Esophagus squamous epithelium (tissue), 4 donors: ENCODE measurements around the gene MYOD1.

Source experiments
- POLR2A ChIP-seq, 4 donors: fragments of 450-650 bp; IDR thresholded peaks; one replicate each; pipeline ENCODE4 v1.6.1; 2017; ENCODE audit warnings: antibody characterized with exemption in 4 of 4, mild to moderate bottlenecking in 4 of 4, moderate library complexity in 3 of 4
- TF ChIP-seq, protein P1 (sequence below), 6 experiments: fragments of 450-650 bp in 4 of 6; fragments of 200-600 bp in 2 of 6; sonication (generic) in 2 of 6; IDR thresholded peaks; one replicate each; pipeline ENCODE4 v1.5.1; 2016 to 2019; ENCODE audit warnings: antibody characterized with exemption in 6 of 6, mild to moderate bottlenecking in 4 of 6, moderate library complexity in 4 of 6

DNA sequence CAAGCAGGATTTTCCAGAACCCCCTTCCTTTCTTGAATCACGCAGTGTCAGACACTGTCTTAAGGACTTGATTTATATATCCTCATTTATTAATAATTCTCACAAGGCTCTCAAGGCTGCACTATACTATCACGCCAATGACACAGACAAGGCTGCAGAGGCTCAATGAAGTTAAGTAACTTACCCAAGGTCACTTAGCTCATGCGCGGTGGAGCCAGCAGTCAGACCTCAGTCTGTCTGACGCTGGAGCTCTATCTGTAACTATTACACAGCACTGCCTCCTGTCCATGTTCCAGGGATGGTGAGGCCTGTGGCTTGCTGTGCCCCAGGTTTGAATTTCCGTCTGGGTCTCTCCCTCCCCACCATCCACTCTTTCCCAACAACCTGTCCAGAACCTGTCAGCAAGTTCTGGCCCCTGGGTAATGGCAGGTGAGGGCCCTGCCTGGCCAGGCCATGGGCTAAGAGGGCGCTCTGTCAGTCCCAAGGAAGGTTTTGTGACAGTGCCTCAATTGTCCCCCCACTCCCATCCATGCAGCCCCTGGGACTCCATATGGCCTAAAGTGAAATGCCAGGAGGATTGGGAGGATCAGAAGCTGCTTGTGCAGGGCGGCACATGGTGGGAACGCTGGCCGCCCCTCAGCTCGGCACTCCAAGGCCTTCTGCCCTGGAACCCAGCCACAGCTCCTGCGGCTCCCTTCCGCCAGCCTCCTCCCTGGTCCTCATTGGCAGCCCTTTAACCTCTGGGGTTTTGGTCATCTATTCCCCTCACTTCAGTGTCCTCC, 23.8 kb downstream of the MYOD1 start:
- no peak for TF ChIP-seq POLR2A (IDR thresholded peaks at IDR 0.05)
- TF ChIP-seq, protein P1, sequence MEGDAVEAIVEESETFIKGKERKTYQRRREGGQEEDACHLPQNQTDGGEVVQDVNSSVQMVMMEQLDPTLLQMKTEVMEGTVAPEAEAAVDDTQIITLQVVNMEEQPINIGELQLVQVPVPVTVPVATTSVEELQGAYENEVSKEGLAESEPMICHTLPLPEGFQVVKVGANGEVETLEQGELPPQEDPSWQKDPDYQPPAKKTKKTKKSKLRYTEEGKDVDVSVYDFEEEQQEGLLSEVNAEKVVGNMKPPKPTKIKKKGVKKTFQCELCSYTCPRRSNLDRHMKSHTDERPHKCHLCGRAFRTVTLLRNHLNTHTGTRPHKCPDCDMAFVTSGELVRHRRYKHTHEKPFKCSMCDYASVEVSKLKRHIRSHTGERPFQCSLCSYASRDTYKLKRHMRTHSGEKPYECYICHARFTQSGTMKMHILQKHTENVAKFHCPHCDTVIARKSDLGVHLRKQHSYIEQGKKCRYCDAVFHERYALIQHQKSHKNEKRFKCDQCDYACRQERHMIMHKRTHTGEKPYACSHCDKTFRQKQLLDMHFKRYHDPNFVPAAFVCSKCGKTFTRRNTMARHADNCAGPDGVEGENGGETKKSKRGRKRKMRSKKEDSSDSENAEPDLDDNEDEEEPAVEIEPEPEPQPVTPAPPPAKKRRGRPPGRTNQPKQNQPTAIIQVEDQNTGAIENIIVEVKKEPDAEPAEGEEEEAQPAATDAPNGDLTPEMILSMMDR (IDR thresholded peaks at IDR 0.05): no peak
